H9 (cell line): ENCODE data around the gene MAEA. TPM values are rescaled to one million over a fixed set of nuclear protein-coding genes. Genes with fewer than 3 reads are reported as not detected.

ENCODE experiments used
- DNase-seq: peaks from one replicate; pipeline ENCODE4 v3.0.0-alpha.2; 2017
- H2AFZ ChIP-seq: one replicate; pipeline ENCODE4 v1.6.1; 2013; ENCODE audit warnings: mild to moderate bottlenecking, low read length, control low read depth, moderate library complexity
- H2AK5ac ChIP-seq: 2 replicates; pipeline ENCODE4 v1.6.1; 2013; ENCODE audit warnings: low read length, control low read depth, mixed read lengths; ENCODE audit not compliant: insufficient read length
- H2BK120ac ChIP-seq: one replicate; pipeline ENCODE4 v1.6.1; 2013; ENCODE audit warnings: low read depth, mild to moderate bottlenecking, low read length, control low read depth, inconsistent platforms; ENCODE audit not compliant: poor library complexity, severe bottlenecking
- H2BK12ac ChIP-seq: 2 replicates; pipeline ENCODE4 v1.6.1; 2013; ENCODE audit warnings: low read length, control low read depth, mixed read lengths, low read depth; ENCODE audit not compliant: insufficient read length
- H2BK15ac ChIP-seq: 2 replicates; pipeline ENCODE4 v1.6.1; 2013; ENCODE audit warnings: low read depth, low read length, control low read depth
- H2BK20ac ChIP-seq: one replicate; pipeline ENCODE4 v1.6.1; 2013; ENCODE audit warnings: low read depth, mild to moderate bottlenecking, low read length, control low read depth, inconsistent platforms; ENCODE audit not compliant: poor library complexity, severe bottlenecking
- H2BK5ac ChIP-seq: 2 replicates; pipeline ENCODE4 v1.6.1; 2013; ENCODE audit warnings: low read length, control low read depth, mixed read lengths; ENCODE audit not compliant: insufficient read length
- H3K14ac ChIP-seq: 2 replicates; pipeline ENCODE4 v1.6.1; 2013; ENCODE audit warnings: low read length, control low read depth; ENCODE audit not compliant: insufficient read depth
- H3K18ac ChIP-seq: 2 replicates; pipeline ENCODE4 v1.6.1; 2013; ENCODE audit warnings: low read depth, mild to moderate bottlenecking, mixed read lengths, low read length, control low read depth; ENCODE audit not compliant: insufficient read length
- H3K23ac ChIP-seq: 2 replicates; pipeline ENCODE4 v1.6.1; 2013; ENCODE audit warnings: low read length, control low read depth, mixed read lengths, low read depth; ENCODE audit not compliant: insufficient read length
- H3K23me2 ChIP-seq: 2 replicates; pipeline ENCODE4 v1.6.1; 2013; ENCODE audit warnings: low read depth, mild to moderate bottlenecking, mixed read lengths, low read length, control low read depth; ENCODE audit not compliant: insufficient read length, poor library complexity, severe bottlenecking
- H3K27ac ChIP-seq: 2 replicates; pipeline ENCODE4 v1.5.1; 2013; ENCODE audit warnings: low read length, control low read depth, mixed read lengths, low read depth; ENCODE audit not compliant: insufficient read length
- H3K27me3 ChIP-seq: 2 replicates; pipeline ENCODE4 v1.6.1; 2013; ENCODE audit warnings: low read length, control low read depth, inconsistent platforms; ENCODE audit not compliant: insufficient read depth
- H3K4ac ChIP-seq: 2 replicates; pipeline ENCODE4 v1.6.1; 2013; ENCODE audit warnings: low read depth, mild to moderate bottlenecking, control low read depth, inconsistent platforms, low read length, moderate library complexity
- H3K4me1 ChIP-seq: 2 replicates; pipeline ENCODE4 v1.6.1; 2013; ENCODE audit warnings: low read length, control low read depth, inconsistent platforms; ENCODE audit not compliant: insufficient read depth
- H3K4me2 ChIP-seq: 2 replicates; pipeline ENCODE4 v1.6.1; 2013; ENCODE audit warnings: low read length, control low read depth, mixed read lengths; ENCODE audit not compliant: insufficient read length, insufficient read depth
- H3K56ac ChIP-seq: 2 replicates; pipeline ENCODE4 v1.6.1; 2013; ENCODE audit warnings: low read depth, mild to moderate bottlenecking, mixed read lengths, low read length, control low read depth; ENCODE audit not compliant: insufficient read length
- H3K79me1 ChIP-seq: 2 replicates; pipeline ENCODE4 v1.6.1; 2013; ENCODE audit warnings: low read depth, mild to moderate bottlenecking, moderate library complexity, low read length, control low read depth, inconsistent platforms; ENCODE audit not compliant: insufficient read depth, poor library complexity, severe bottlenecking
- H3K79me2 ChIP-seq: 2 replicates; pipeline ENCODE4 v1.6.1; 2013; ENCODE audit warnings: low read length, control low read depth, inconsistent platforms; ENCODE audit not compliant: insufficient read depth
- H3K9ac ChIP-seq: 2 replicates; pipeline ENCODE4 v1.6.1; 2013; ENCODE audit warnings: low read length, control low read depth, mixed read lengths; ENCODE audit not compliant: insufficient read length; ENCODE audit errors: extremely low read depth
- H3K9me3 ChIP-seq: one replicate; pipeline ENCODE4 v1.6.1; 2013; ENCODE audit warnings: low read depth, low read length, inconsistent platforms; ENCODE audit not compliant: control insufficient read depth
- H3T11ph ChIP-seq: one replicate; pipeline ENCODE4 v1.6.1; 2013; ENCODE audit warnings: mild to moderate bottlenecking, low read length, control low read depth, inconsistent platforms
- H4K20me1 ChIP-seq: one replicate; pipeline ENCODE4 v1.6.1; 2013; ENCODE audit not compliant: control insufficient read depth, insufficient read length, insufficient read depth
- H4K5ac ChIP-seq: 2 replicates; pipeline ENCODE4 v1.6.1; 2013; ENCODE audit warnings: low read depth, mild to moderate bottlenecking, mixed read lengths, low read length, control low read depth; ENCODE audit not compliant: insufficient read length
- H4K8ac ChIP-seq: replicated peaks from 2 replicates; pipeline ENCODE4 v1.6.1; 2013; ENCODE audit warnings: low read length, control low read depth, mixed read lengths, low read depth; ENCODE audit not compliant: insufficient read length
- H4K91ac ChIP-seq: 2 replicates; pipeline ENCODE4 v1.6.1; 2013; ENCODE audit warnings: low read depth, mild to moderate bottlenecking, moderate library complexity, mixed read lengths, low read length, control low read depth; ENCODE audit not compliant: insufficient read length
- H3K27ac Mint-ChIP-seq, 3 experiments: 2 replicates in 2 of 3; 3 replicates in 1 of 3; pipeline ENCODE4 v1.8.0; 2020 to 2021; ENCODE audit warnings: mixed read lengths in 3 of 3, mild to moderate bottlenecking in 1 of 3, moderate library complexity in 1 of 3
- H3K27me3 Mint-ChIP-seq: 2 replicates; pipeline ENCODE4 v1.8.0; 2021; ENCODE audit warnings: low read depth, mild to moderate bottlenecking, moderate library complexity, mixed read lengths
- H3K36me3 Mint-ChIP-seq, 3 experiments: 2 replicates in 2 of 3; 3 replicates in 1 of 3; pipeline ENCODE4 v1.8.0; 2020 to 2021; ENCODE audit warnings: low read depth in 3 of 3, mixed read lengths in 3 of 3; ENCODE audit not compliant: insufficient read depth in 1 of 3
- H3K4me1 Mint-ChIP-seq, 2 experiments: 2 replicates each; pipeline ENCODE4 v1.8.0; 2020; ENCODE audit warnings: mixed read lengths in 2 of 2
- H3K4me3 Mint-ChIP-seq, 2 experiments: 2 replicates in 1 of 2; 3 replicates in 1 of 2; pipeline ENCODE4 v1.8.0; 2020 to 2021; ENCODE audit warnings: mild to moderate bottlenecking in 2 of 2, mixed read lengths in 2 of 2, moderate library complexity in 1 of 2
- H3K9me3 Mint-ChIP-seq, 2 experiments: 2 replicates in 1 of 2; 3 replicates in 1 of 2; pipeline ENCODE4 v1.8.0; 2020; ENCODE audit warnings: mild to moderate bottlenecking in 2 of 2, mixed read lengths in 2 of 2, moderate library complexity in 1 of 2
- WGBS: extraction: QIAGEN DNeasy Blood & Tissue Kit; methylation state at CpG from one replicate; pipeline ENCODE4 v1.1.7; 2013; ENCODE audit warnings: missing lambda C conversion rate, low lambda C conversion rate, mixed read lengths; ENCODE audit not compliant: insufficient read length; ENCODE audit errors: extremely low coverage; 5-methylcytosine and 5-hydroxymethylcytosine counted together
- total RNA-seq: library from RNA; stranded (reverse); gene quantifications from 2 replicates; pipeline ENCODE4 v1.2.1, GENCODE V29; 2021
- TF ChIP-seq, protein P1 (sequence below): fragments of 200-600 bp; sonication (generic); conservative IDR thresholded peaks from 3 replicates; pipeline ENCODE4 v1.8.0; 2021; ENCODE audit warnings: antibody characterized with exemption, mild to moderate bottlenecking

Gene MAEA
- total RNA-seq, 1 experiment from 2014 or later: 85.6 TPM

DNA sequence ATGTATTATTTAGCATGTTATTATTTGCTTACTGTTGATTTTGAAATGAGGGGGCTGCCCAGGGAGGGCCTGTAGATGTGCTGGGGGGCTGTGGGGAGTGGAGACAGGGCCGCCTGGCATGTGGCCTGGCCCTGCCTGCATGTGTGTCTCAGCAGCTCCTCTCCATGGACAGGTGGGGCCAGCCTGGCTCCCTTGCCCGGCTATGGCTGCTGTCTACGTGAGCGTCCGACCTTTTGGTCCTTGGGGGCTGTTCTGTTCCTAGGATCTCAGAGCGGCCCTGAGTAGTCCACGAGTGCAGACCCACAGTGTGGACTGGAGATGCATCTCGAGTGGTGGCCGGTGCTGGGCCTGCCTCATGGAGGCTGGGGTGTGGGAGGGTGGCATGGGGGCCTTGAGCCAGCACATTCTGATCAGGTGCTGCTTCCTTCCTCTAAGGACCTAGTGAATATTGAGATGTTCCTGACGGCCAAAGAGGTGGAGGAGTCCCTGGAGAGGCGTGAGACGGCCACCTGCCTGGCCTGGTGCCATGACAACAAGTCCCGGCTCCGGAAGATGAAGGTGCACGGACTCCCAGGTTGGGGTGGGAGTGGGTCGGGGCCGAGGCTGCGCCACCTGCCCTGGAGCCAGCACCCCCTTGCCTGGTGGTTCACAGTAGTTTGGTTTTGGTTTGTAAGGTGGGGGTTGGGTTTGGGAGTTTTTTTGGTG, 32.4 kb downstream of the MAEA start:
- H4K8ac ChIP-seq: no peak overlapping the region
- Mint-ChIP-seq H3K27me3 (no peaks in the 10 kb centered on the region), H3K4me1 (no peaks in the 10 kb centered on the region), H3K9me3 (no peaks in the 10 kb centered on the region), H3K4me3 (no peak overlapping the region), H3K36me3 (peaks cover 30 to 51% (median 46%) of the 10 kb centered on the region in 3 experiments; a peak in 6 of 7 replicates), H3K27ac (no peak overlapping the region)
- H2AK5ac ChIP-seq: no peak overlapping the region
- no peaks in the 10 kb centered on the region for H4K20me1 ChIP-seq
- no peak overlapping the region for H4K5ac ChIP-seq
- no peak overlapping the region for H3K56ac ChIP-seq
- H3K9ac ChIP-seq: no peak overlapping the region
- H3K18ac ChIP-seq: no peak overlapping the region
- no peak overlapping the region for H4K91ac ChIP-seq
- no peak overlapping the region for H3T11ph ChIP-seq
- no peak overlapping the region for H2BK15ac ChIP-seq
- H2BK12ac ChIP-seq: no peak overlapping the region
- TF ChIP-seq, protein P1, sequence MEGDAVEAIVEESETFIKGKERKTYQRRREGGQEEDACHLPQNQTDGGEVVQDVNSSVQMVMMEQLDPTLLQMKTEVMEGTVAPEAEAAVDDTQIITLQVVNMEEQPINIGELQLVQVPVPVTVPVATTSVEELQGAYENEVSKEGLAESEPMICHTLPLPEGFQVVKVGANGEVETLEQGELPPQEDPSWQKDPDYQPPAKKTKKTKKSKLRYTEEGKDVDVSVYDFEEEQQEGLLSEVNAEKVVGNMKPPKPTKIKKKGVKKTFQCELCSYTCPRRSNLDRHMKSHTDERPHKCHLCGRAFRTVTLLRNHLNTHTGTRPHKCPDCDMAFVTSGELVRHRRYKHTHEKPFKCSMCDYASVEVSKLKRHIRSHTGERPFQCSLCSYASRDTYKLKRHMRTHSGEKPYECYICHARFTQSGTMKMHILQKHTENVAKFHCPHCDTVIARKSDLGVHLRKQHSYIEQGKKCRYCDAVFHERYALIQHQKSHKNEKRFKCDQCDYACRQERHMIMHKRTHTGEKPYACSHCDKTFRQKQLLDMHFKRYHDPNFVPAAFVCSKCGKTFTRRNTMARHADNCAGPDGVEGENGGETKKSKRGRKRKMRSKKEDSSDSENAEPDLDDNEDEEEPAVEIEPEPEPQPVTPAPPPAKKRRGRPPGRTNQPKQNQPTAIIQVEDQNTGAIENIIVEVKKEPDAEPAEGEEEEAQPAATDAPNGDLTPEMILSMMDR: no peak
- H3K79me2 ChIP-seq: no peaks in the 10 kb centered on the region
- H2BK20ac ChIP-seq: no peak overlapping the region
- H2BK120ac ChIP-seq: no peak overlapping the region
- H3K14ac ChIP-seq: no peak overlapping the region
- no peaks in the 10 kb centered on the region for H3K27me3 ChIP-seq
- no peaks in the 10 kb centered on the region for H3K4me1 ChIP-seq
- no peak overlapping the region for H2BK5ac ChIP-seq
- no peak for DNase-seq
- no peaks in the 10 kb centered on the region for H3K23me2 ChIP-seq
- peaks cover 3% of the 10 kb centered on the region for H3K79me1 ChIP-seq
- no peak overlapping the region for H3K4me2 ChIP-seq
- H3K4ac ChIP-seq: no peak overlapping the region
- H3K9me3 ChIP-seq: no peaks in the 10 kb centered on the region
- H3K23ac ChIP-seq: no peak overlapping the region
- WGBS: no CpG with 5 or more reads among the region's 18 CpGs
- H2AFZ ChIP-seq: no peak overlapping the region
- H3K27ac ChIP-seq: no peak overlapping the region
